Activated B cell treated with CpG ODN at 0.5 μM for 24 hours (primary cell): ENCODE data around the gene CRYGA. TPM values are rescaled to one million over a fixed set of nuclear protein-coding genes. Genes with fewer than 3 reads are reported as not detected.
"Not testable (repeated sequence)": the region's sequence is repeated elsewhere in the genome, so short reads cannot be mapped to it uniquely, and the experiment has no call there.

Source experiments
- ATAC-seq: fragments of 200-7000 bp; cut with Tn5 transposase; one replicate; pipeline ENCODE4 v1.10.0; 2021; ENCODE audit warnings: low read depth, mild to moderate bottlenecking, moderate library complexity
- CTCF ChIA-PET: fragments of 350-600 bp; sonication (Branson Sonifier 250); formaldehyde crosslinking; loops from one replicate; lab custom pipeline; 2021; ENCODE audit warnings: antibody characterized with exemption; lab: Charles Lee
- POLR2A ChIA-PET: fragments of 350-600 bp; sonication (Branson Sonifier 250); formaldehyde crosslinking; loops from one replicate; lab custom pipeline; 2021; ENCODE audit warnings: antibody characterized with exemption; lab: Charles Lee
- DNase-seq: peaks from one replicate; pipeline ENCODE4 v3.0.0; 2022
- H3K27ac Mint-ChIP-seq: one replicate; pipeline ENCODE4 v1.8.0; 2020; ENCODE audit warnings: mixed read lengths
- H3K27me3 Mint-ChIP-seq: one replicate; pipeline ENCODE4 v1.8.0; 2021; ENCODE audit warnings: mixed read lengths
- H3K36me3 Mint-ChIP-seq: one replicate; pipeline ENCODE4 v1.8.0; 2021; ENCODE audit warnings: low read depth, mixed read lengths
- H3K4me1 Mint-ChIP-seq: one replicate; pipeline ENCODE4 v1.8.0; 2021; ENCODE audit warnings: mixed read lengths
- H3K4me3 Mint-ChIP-seq: one replicate; pipeline ENCODE4 v1.8.0; 2020; ENCODE audit warnings: mild to moderate bottlenecking, mixed read lengths
- H3K9me3 Mint-ChIP-seq: one replicate; pipeline ENCODE4 v1.8.0; 2020; ENCODE audit warnings: mixed read lengths
- CTCF ChIP-seq: fragments of 200-600 bp; IDR thresholded peaks from one replicate; pipeline ENCODE4 v1.8.0; 2022; ENCODE audit warnings: antibody characterized with exemption, mild to moderate bottlenecking
- intact Hi-C: fragments of 100-400 bp; cut with micrococcal nuclease; formaldehyde crosslinking; loops from one replicate; pipeline ENCODE4 v1.15.1; 2024
- total RNA-seq: library from RNA; stranded (reverse); gene quantifications from 2 replicates; pipeline ENCODE4 v1.2.3, GENCODE V29; 2022

Gene CRYGA
- total RNA-seq, 1 donor from 2014 or later, result not detected

- Mint-ChIP-seq H3K4me3 (no peak overlapping the region), H3K4me1 (peaks cover 10% of the 10 kb centered on the region), H3K9me3 (no peaks in the 10 kb centered on the region), H3K27ac (no peak overlapping the region), H3K36me3 (no peaks in the 10 kb centered on the region), H3K27me3 (peaks cover 21% of the 10 kb centered on the region)
- no peak for TF ChIP-seq CTCF
- ATAC-seq (no peak), DNase-seq (no peak)
- intact Hi-C loops, result no loop called here
- CTCF ChIA-PET, result no interaction called here
- POLR2A ChIA-PET, result no interaction called here
These were observed 41.1 kb downstream of the CRYGA start for GRCh38 chr2:208122248-208122647.

- Mint-ChIP-seq H3K27me3 (peaks cover 6% of the 10 kb centered on the region), H3K4me1 (peaks cover 3% of the 10 kb centered on the region), H3K4me3 (no peak overlapping the region), H3K9me3 (no peaks in the 10 kb centered on the region), H3K27ac (no peak overlapping the region), H3K36me3 (no peaks in the 10 kb centered on the region)
- no peak for DNase-seq
- ChIA-PET POLR2A (no interaction called here), CTCF (no interaction called here)
- ATAC-seq, result no peak
- intact Hi-C loops, result no loop called here
- no peak for TF ChIP-seq CTCF
These were observed 44.5 kb downstream of the CRYGA start for GRCh38 chr2:208118918-208119317.

DNA sequence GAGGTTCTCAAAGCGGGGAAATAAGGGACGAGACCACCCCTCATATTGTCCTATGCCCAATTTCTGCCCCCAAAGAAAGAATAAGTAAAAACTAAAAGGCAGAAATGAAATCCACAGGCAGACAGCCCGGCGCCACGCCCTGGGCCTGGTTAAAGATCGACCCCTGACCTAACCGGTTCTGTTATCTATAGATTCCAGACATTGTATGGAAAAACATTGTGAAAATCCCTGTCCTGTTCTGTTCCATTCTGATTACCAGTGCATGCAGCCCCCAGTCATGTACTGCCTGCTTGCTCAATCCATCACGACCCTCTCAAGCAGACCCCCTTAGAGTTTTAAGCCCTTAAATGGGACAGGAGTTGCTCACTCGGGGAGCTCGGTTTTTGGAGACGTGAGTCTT lies 46.0 kb downstream of the CRYGA start:
- CTCF ChIA-PET, H3K36me3 Mint-ChIP-seq, intact Hi-C loops, H3K9me3 Mint-ChIP-seq, H3K4me1 Mint-ChIP-seq, POLR2A ChIA-PET, H3K27ac Mint-ChIP-seq, DNase-seq, ATAC-seq, H3K27me3 Mint-ChIP-seq, H3K4me3 Mint-ChIP-seq: not testable (repeated sequence)

DNA sequence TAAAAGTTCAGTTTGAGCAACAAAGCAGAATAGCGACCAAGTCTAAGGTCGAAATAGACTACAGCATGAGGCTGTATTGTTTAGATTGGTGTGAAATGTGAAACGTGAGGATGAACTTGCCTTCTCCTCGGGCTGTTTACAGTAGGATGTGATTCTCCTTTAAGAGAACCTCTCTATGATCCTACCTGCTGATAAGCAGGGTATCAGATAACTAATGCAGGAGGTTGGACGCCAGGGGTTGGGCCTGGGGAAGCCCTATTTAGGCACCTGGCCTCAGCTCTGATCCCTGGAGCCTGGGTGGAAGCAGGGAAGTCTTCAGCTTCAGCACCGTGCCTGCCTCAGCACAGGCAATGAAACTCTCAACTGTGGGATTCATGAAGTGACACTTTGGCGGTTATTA lies 50.4 kb downstream of the CRYGA start:
- peaks cover 4% of the 10 kb centered on the region for H3K27me3 Mint-ChIP-seq
- POLR2A ChIA-PET, result no interaction called here
- no peak for TF ChIP-seq CTCF
- H3K4me1 Mint-ChIP-seq, result no peaks in the 10 kb centered on the region
- intact Hi-C loops, result no loop called here
- H3K27ac Mint-ChIP-seq, result no peak overlapping the region
- no peak for DNase-seq
- no peaks in the 10 kb centered on the region for H3K36me3 Mint-ChIP-seq
- H3K9me3 Mint-ChIP-seq, result no peaks in the 10 kb centered on the region
- ATAC-seq, result no peak
- CTCF ChIA-PET, result no interaction called here
- no peak overlapping the region for H3K4me3 Mint-ChIP-seq

- ATAC-seq, H3K4me3 Mint-ChIP-seq, H3K27ac Mint-ChIP-seq, DNase-seq, H3K27me3 Mint-ChIP-seq, H3K9me3 Mint-ChIP-seq, CTCF ChIA-PET, H3K4me1 Mint-ChIP-seq, intact Hi-C loops, H3K36me3 Mint-ChIP-seq, POLR2A ChIA-PET: not testable (repeated sequence)
These were observed 51.1 kb downstream of the CRYGA start for GRCh38 chr2:208112273-208112745.

Other genes starting within 250 kb of the CRYGA start
- 12.0 and 12.2 TPM in 2 replicates for gene PLEKHM3, start 138.1 kb downstream of the CRYGA start, total RNA-seq
- gene CRYGD, start 39.1 kb downstream of the CRYGA start, total RNA-seq, result not detected in 2 replicates
- gene CRYGC, start 33.8 kb downstream of the CRYGA start, total RNA-seq, result not detected in 2 replicates
- not detected in 2 replicates for gene CRYGB, start 17.4 kb downstream of the CRYGA start, total RNA-seq
- not detected in 2 replicates for gene C2orf80, start 26.4 kb upstream of the CRYGA start, total RNA-seq
- gene IDH1, start 91.5 kb upstream of the CRYGA start, total RNA-seq, result 36.9 and 46.6 TPM in 2 replicates
- 92.2 and 106 TPM in 2 replicates for gene PIKFYVE, start 102.7 kb upstream of the CRYGA start, total RNA-seq
- 0.29 and 0.34 TPM in 2 replicates for gene PTH2R, start 243.2 kb upstream of the CRYGA start, total RNA-seq